IMR-90 (cell line): Measurements from ENCODE around the gene ABCF3. TPM values are rescaled to one million over a fixed set of nuclear protein-coding genes. Genes with fewer than 3 reads are reported as not detected.
A peak's percentile ranks its signal among the peaks of the same experiment; 100 is the strongest.

ENCODE experiments used
- ATAC-seq: fragments of 200-7000 bp; cut with Tn5 transposase; 2 replicates; pipeline ENCODE4 v1.9.1; 2020; ENCODE audit warnings: low read depth, mild to moderate bottlenecking, moderate library complexity
- BruUV-seq: library from RNA; stranded (reverse); fragments of 400-500 nt; replicated peaks from 2 replicates; lab custom pipeline; 2021; lab: Mats Ljungman, UMichigan
- CTCF ChIA-PET: fragments of 300-600 bp; formaldehyde crosslinking; extraction: SDS; loops from one replicate; lab custom pipeline; 2021; ENCODE audit warnings: antibody characterized with exemption; lab: Yijun Ruan, JAX
- POLR2A ChIA-PET: fragments of 300-600 bp; sonication (Branson Sonifier 250); formaldehyde crosslinking; loops from one replicate; lab custom pipeline; 2022; ENCODE audit warnings: antibody characterized with exemption; ENCODE audit not compliant: unreplicated experiment; lab: Charles Lee
- DNase-seq: peaks from one replicate; pipeline ENCODE4 v3.0.0; 2013
- H2AFZ ChIP-seq: replicated peaks from 2 replicates; pipeline ENCODE3; 2013; ENCODE audit warnings: low read length, mild to moderate bottlenecking; ENCODE audit not compliant: poor library complexity
- H2AK5ac ChIP-seq: 2 replicates; pipeline ENCODE4 v1.6.1; 2013; ENCODE audit warnings: low read depth, low read length, inconsistent platforms
- H2AK9ac ChIP-seq: replicated peaks from 2 replicates; pipeline ENCODE3; 2013; ENCODE audit warnings: mild to moderate bottlenecking, low read depth, low read length, moderate library complexity; ENCODE audit not compliant: poor library complexity
- H2BK120ac ChIP-seq: 2 replicates; pipeline ENCODE4 v1.6.1; 2013; ENCODE audit warnings: low read depth, low read length, inconsistent platforms
- H2BK15ac ChIP-seq: 3 replicates; pipeline ENCODE4 v1.6.1; 2013; ENCODE audit warnings: low read depth, low read length, inconsistent platforms
- H2BK20ac ChIP-seq: 2 replicates; pipeline ENCODE4 v1.6.1; 2013; ENCODE audit warnings: low read depth, mild to moderate bottlenecking, inconsistent platforms, low read length, moderate library complexity
- H2BK5ac ChIP-seq: 2 replicates; pipeline ENCODE4 v1.6.1; 2013; ENCODE audit warnings: mild to moderate bottlenecking, low read depth, low read length, inconsistent platforms; ENCODE audit not compliant: poor library complexity, severe bottlenecking
- H3K14ac ChIP-seq: replicated peaks from 2 replicates; pipeline ENCODE4 v1.6.1; 2013; ENCODE audit warnings: low read depth, low read length, inconsistent platforms
- H3K18ac ChIP-seq: 2 replicates; pipeline ENCODE4 v1.6.1; 2013; ENCODE audit warnings: low read depth, low read length, control low read depth
- H3K23ac ChIP-seq: 2 replicates; pipeline ENCODE4 v1.6.1; 2013; ENCODE audit warnings: low read depth, low read length, inconsistent platforms
- H3K27ac ChIP-seq: 2 replicates; pipeline ENCODE4 v1.5.1; 2013; ENCODE audit warnings: mild to moderate bottlenecking, control low read depth, low read length; ENCODE audit not compliant: insufficient read depth
- H3K27me3 ChIP-seq: 2 replicates; pipeline ENCODE4 v1.6.1; 2013; ENCODE audit warnings: low read length; ENCODE audit not compliant: control insufficient read depth, insufficient read depth
- H3K36me3 ChIP-seq: 2 replicates; pipeline ENCODE4 v1.6.1; 2013; ENCODE audit warnings: low read length, mixed read lengths; ENCODE audit not compliant: control insufficient read depth, insufficient read depth
- H3K4ac ChIP-seq: 2 replicates; pipeline ENCODE4 v1.6.1; 2013; ENCODE audit warnings: low read depth, low read length, inconsistent platforms
- H3K4me1 ChIP-seq: 2 replicates; pipeline ENCODE4 v1.6.1; 2013; ENCODE audit warnings: low read length, mixed read lengths; ENCODE audit not compliant: control insufficient read depth, insufficient read depth
- H3K4me2 ChIP-seq: 2 replicates; pipeline ENCODE4 v1.6.1; 2013; ENCODE audit warnings: low read depth, mild to moderate bottlenecking, control low read depth, low read length, moderate library complexity
- H3K4me3 ChIP-seq: 2 replicates; pipeline ENCODE4 v1.5.1; 2013; ENCODE audit warnings: low read depth, mild to moderate bottlenecking, control low read depth, low read length, moderate library complexity; ENCODE audit not compliant: insufficient read depth
- H3K56ac ChIP-seq: 2 replicates; pipeline ENCODE4 v1.6.1; 2013; ENCODE audit warnings: low read length, inconsistent platforms; ENCODE audit not compliant: insufficient read depth; ENCODE audit errors: extremely low read depth
- H3K79me1 ChIP-seq, 2 experiments: 2 replicates each; pipeline ENCODE4 v1.6.1; 2013; ENCODE audit warnings: low read length in 2 of 2, inconsistent platforms in 1 of 2, low read depth in 1 of 2
- H3K9ac ChIP-seq: 2 replicates; pipeline ENCODE4 v1.6.1; 2013; ENCODE audit warnings: low read depth, low read length, control low read depth
- H3K9me1 ChIP-seq: 2 replicates; pipeline ENCODE4 v1.6.1; 2013; ENCODE audit warnings: low read length, inconsistent platforms; ENCODE audit not compliant: insufficient read depth
- H3K9me3 ChIP-seq: 2 replicates; pipeline ENCODE4 v1.6.1; 2013; ENCODE audit warnings: low read length; ENCODE audit not compliant: control insufficient read depth, insufficient read depth
- H4K20me1 ChIP-seq: 2 replicates; pipeline ENCODE4 v1.6.1; 2013; ENCODE audit warnings: low read length, inconsistent platforms; ENCODE audit not compliant: insufficient read depth
- H4K5ac ChIP-seq: 2 replicates; pipeline ENCODE4 v1.6.1; 2013; ENCODE audit warnings: mild to moderate bottlenecking, low read depth, low read length, control low read depth
- H4K8ac ChIP-seq, 2 experiments: 2 replicates each; pipeline ENCODE4 v1.6.1; 2013; ENCODE audit warnings: low read depth in 2 of 2, low read length in 2 of 2, control low read depth in 1 of 2, inconsistent platforms in 1 of 2
- H4K91ac ChIP-seq: 2 replicates; pipeline ENCODE4 v1.6.1; 2013; ENCODE audit warnings: low read depth, low read length, inconsistent platforms; ENCODE audit not compliant: insufficient read depth
- CEBPB ChIP-seq: IDR thresholded peaks from 2 replicates; pipeline ENCODE4 v1.6.1; 2012; ENCODE audit warnings: low read depth, low read length, improper control_type of control experiment
- CHD1 ChIP-seq: IDR thresholded peaks from 2 replicates; pipeline ENCODE4 v1.6.1; 2012; ENCODE audit warnings: low read depth, low read length, improper control_type of control experiment
- MAZ ChIP-seq: IDR thresholded peaks from 2 replicates; pipeline ENCODE4 v1.6.1; 2012; ENCODE audit warnings: low read depth, mild to moderate bottlenecking, low read length, improper control_type of control experiment, moderate library complexity, borderline replicate concordance
- NFE2L2 ChIP-seq: fragments of 150-350 bp; IDR thresholded peaks from 2 replicates; pipeline ENCODE4 v1.6.1; 2016; ENCODE audit warnings: low read depth, mild to moderate bottlenecking, low read length
- POLR2A ChIP-seq: IDR thresholded peaks from 2 replicates; pipeline ENCODE4 v1.6.1; 2012; ENCODE audit warnings: mild to moderate bottlenecking, low read depth, low read length
- RAD21 ChIP-seq: IDR thresholded peaks from 2 replicates; pipeline ENCODE4 v1.6.1; 2012; ENCODE audit warnings: low read length, improper control_type of control experiment
- RFX5 ChIP-seq: IDR thresholded peaks from 2 replicates; pipeline ENCODE4 v1.8.0; 2012; ENCODE audit warnings: low read depth, mild to moderate bottlenecking, low read length, moderate library complexity
- SMC3 ChIP-seq: fragments of 150-350 bp; IDR thresholded peaks from 2 replicates; pipeline ENCODE4 v1.6.1; 2016; ENCODE audit warnings: low read depth, mild to moderate bottlenecking, antibody characterized with exemption, low read length, moderate library complexity
- WGBS, 2 experiments: methylation state at CpG; one replicate each; pipeline versions ENCODE4 v1.1.5 to v1.1.7; 2013; ENCODE audit warnings: missing lambda C conversion rate in 2 of 2; ENCODE audit not compliant: insufficient read length in 1 of 2; ENCODE audit errors: extremely low coverage in 2 of 2; 5-methylcytosine and 5-hydroxymethylcytosine counted together
- dilution Hi-C: fragments of 300-500 bp; cut with HindIII; formaldehyde crosslinking; loops from one replicate; pipeline ENCODE4 v1.14.3; 2018; ENCODE audit warnings: low sequenced_read_pairs; ENCODE audit not compliant: unreplicated experiment
- in situ Hi-C: fragments of 300-500 bp; cut with MboI; formaldehyde crosslinking; loops from 3 replicates; pipeline ENCODE4 v1.14.3; 2019; ENCODE audit warnings: low sequenced_read_pairs, inconsistent platforms, mixed read lengths
- intact Hi-C: fragments of 100-400 bp; cut with micrococcal nuclease; formaldehyde crosslinking; loops from 2 replicates; pipeline ENCODE4 v1.10.0; 2022
- polyA plus RNA-seq, 3 experiments: library from polyadenylated mRNA; depleted of rRNA; stranded (reverse); fragments of >200 nt; gene quantifications; 2 replicates each; pipeline ENCODE4 v1.2.3, GENCODE V29; 2012; ENCODE audit warnings: low replicate concordance in 1 of 3
- total RNA-seq: library from RNA; depleted of rRNA; stranded (reverse); fragments of >200 nt; gene quantifications from 2 replicates; pipeline ENCODE4 v1.2.3, GENCODE V29; 2012
- TF ChIP-seq, protein P1 (sequence below): fragments of 150-350 bp; IDR thresholded peaks from 2 replicates; pipeline ENCODE4 v1.6.1; 2016; ENCODE audit warnings: low read depth, mild to moderate bottlenecking, low read length, moderate library complexity, borderline replicate concordance
- TF ChIP-seq, protein P2 (sequence below): fragments of 150-350 bp; IDR thresholded peaks from 2 replicates; pipeline ENCODE4 v1.6.1; 2017; ENCODE audit warnings: mild to moderate bottlenecking, antibody characterized with exemption, low read length, low read depth

ABCF3 gene
- total and polyA plus RNA-seq, 2 of the 4 experiments (the other 2 are of a cell fraction), result 36.9 to 59.2 TPM

DNA sequence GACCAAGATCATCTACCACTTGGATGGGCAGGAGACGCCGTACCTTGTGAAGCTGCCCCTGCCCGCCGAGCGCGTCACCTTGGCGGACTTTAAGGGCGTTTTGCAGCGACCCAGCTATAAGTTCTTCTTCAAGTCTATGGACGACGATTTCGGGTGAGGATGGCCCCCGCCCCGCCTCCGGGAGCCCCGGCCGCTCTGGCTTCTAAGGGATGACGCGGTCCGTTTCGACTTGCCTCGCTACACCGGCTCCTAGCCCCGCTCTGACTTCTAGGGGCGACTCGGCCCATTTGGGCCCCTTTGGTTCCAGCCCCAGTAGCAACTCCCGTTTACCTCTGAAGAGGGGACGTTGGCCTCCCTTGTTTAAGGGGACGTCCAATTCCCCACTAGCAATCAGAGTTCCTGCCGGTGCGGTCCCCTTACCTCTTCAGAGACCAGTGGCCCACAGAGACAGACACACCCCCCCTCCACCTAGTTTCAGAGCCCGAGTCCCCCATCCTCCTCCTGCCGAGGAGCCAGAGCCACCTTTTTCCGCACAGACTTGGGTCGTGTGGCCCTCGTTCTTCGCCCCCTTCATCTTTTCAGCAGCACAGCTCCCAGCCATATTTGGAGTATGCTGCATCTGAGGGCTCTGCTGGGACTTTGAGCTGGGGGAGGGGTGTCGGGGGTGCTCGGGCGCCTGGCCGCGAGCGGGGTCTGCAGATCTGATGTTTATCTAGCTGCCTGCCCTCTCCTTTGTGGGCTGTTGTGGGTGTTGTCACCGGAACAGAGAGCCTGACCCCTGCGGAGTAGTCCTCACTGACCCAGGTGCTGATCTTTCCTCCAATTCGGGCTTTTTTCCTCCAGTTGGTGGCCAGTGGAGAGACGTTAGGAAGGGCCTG is 30.1 kb upstream of the ABCF3 start:
- H4K20me1 ChIP-seq, result peaks cover 47% of the 10 kb centered on the region
- no peak overlapping the region for H2BK20ac ChIP-seq
- H3K27ac ChIP-seq, result peak overlapping the region; percentile 96
- in situ Hi-C loops (no loop called here), dilution Hi-C loops (no loop called here), intact Hi-C loops (loop anchor here (1.0 kb wide), 1 partner anchor 20 kb away; no protein-coding TSS in a partner anchor)
- peak overlapping the region; percentile 97 for H2AK9ac ChIP-seq
- H2BK15ac ChIP-seq, result 0 out of 3 replicates have a peak overlapping the region, but pooled peaks have one; percentile 20
- peak overlapping the region; percentile 71 for H2BK120ac ChIP-seq
- peak overlapping the region; percentile 84 for H4K5ac ChIP-seq
- H3K4ac ChIP-seq, result peak overlapping the region; percentile 88
- peak overlapping the region; percentile 97 for H3K23ac ChIP-seq
- H2AFZ ChIP-seq, result peak overlapping the region; percentile 96
- H3K14ac ChIP-seq, result peak overlapping the region; percentile 97
- H3K4me1 ChIP-seq, result peaks cover 14% of the 10 kb centered on the region
- DNase-seq, result peak; percentile 16
- H3K9ac ChIP-seq, result peak overlapping the region; percentile 98
- peaks cover 13% of the 10 kb centered on the region; the same call in 1 of the 2 replicates for H3K9me1 ChIP-seq
- H3K4me2 ChIP-seq, result peak overlapping the region; percentile 80
- peak overlapping the region; percentile 90 to 93 for H4K8ac ChIP-seq
- H2BK5ac ChIP-seq, result peak overlapping the region; percentile 91
- no peak for TF ChIP-seq RFX5
- no peak; the same call in 1 of the 2 replicates for TF ChIP-seq MAZ
- no peak for TF ChIP-seq POLR2A
- no peak for TF ChIP-seq CEBPB
- no peak for TF ChIP-seq RAD21
- TF ChIP-seq NFE2L2, result no peak
- TF ChIP-seq, protein P1, sequence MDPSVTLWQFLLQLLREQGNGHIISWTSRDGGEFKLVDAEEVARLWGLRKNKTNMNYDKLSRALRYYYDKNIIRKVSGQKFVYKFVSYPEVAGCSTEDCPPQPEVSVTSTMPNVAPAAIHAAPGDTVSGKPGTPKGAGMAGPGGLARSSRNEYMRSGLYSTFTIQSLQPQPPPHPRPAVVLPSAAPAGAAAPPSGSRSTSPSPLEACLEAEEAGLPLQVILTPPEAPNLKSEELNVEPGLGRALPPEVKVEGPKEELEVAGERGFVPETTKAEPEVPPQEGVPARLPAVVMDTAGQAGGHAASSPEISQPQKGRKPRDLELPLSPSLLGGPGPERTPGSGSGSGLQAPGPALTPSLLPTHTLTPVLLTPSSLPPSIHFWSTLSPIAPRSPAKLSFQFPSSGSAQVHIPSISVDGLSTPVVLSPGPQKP, result no peak
- TF ChIP-seq CHD1, result no peak
- TF ChIP-seq SMC3, result no peak
- TF ChIP-seq, protein P2, sequence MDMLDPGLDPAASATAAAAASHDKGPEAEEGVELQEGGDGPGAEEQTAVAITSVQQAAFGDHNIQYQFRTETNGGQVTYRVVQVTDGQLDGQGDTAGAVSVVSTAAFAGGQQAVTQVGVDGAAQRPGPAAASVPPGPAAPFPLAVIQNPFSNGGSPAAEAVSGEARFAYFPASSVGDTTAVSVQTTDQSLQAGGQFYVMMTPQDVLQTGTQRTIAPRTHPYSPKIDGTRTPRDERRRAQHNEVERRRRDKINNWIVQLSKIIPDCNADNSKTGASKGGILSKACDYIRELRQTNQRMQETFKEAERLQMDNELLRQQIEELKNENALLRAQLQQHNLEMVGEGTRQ, result no peak
- POLR2A ChIA-PET, result no interaction called here
- BruUV-seq, result no TSS peak
- peaks cover 4% of the 10 kb centered on the region; the same call in 1 of the 2 replicates for H3K36me3 ChIP-seq
- H3K79me1 ChIP-seq, result peaks cover 9 to 56% of the 10 kb centered on the region in 2 experiments; a peak in 3 of 4 replicates
- peak overlapping the region; percentile 97 for H2AK5ac ChIP-seq
- H3K56ac ChIP-seq, result peak overlapping the region; percentile 89
- no peaks in the 10 kb centered on the region for H3K9me3 ChIP-seq
- peak overlapping the region; percentile 99 for H3K4me3 ChIP-seq
- 6% methylated on average over 9 of the region's 47 CpGs; no CpG with 5 or more reads in 1 of the 2 experiments for WGBS, 2 experiments
- peak; percentile 15 for ATAC-seq
- H4K91ac ChIP-seq, result peak overlapping the region; percentile 87
- H3K18ac ChIP-seq, result peak overlapping the region; percentile 92
- CTCF ChIA-PET, result no interaction called here
- no peaks in the 10 kb centered on the region for H3K27me3 ChIP-seq
